Measurements from ENCODE around the gene PPP1R14C.
"Not testable (repeated sequence)": the region's sequence is repeated elsewhere in the genome, so short reads cannot be mapped to it uniquely, and the experiment has no call there.

The PPP1R14C gene

GRCh38 chr6:150142670-150143515, at the start of gene PPP1R14C:
Gene PPP1R14C (plus strand): TSS chr6:150143044. CDS start chr6:150143193, 149 bp downstream.
- no peak for DNase-seq

GRCh38 chr6:150093397-150093796, 49.4 kb upstream of the PPP1R14C start:
- DNase-seq: no peak

DNA sequence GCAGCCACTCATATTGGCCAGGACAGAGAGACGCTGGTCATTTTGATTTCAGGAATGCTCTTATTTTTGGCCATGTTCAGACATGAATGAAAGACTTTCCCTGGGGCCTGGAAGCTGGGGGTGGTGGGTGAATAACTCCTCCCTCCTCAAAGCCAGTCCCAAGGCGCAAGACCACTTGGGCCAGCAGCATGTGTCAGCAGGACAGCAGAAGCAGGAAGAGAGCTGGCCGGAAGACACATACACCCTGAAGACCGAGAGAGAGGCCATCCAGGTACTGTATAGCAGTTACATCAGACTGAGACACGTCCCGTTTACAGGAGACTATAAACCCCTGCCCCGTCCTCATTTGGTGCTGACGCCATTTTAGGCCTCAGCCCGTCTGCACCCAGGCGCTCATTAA, 44.7 kb upstream of the PPP1R14C start:
- DNase-seq: no peak

DNA sequence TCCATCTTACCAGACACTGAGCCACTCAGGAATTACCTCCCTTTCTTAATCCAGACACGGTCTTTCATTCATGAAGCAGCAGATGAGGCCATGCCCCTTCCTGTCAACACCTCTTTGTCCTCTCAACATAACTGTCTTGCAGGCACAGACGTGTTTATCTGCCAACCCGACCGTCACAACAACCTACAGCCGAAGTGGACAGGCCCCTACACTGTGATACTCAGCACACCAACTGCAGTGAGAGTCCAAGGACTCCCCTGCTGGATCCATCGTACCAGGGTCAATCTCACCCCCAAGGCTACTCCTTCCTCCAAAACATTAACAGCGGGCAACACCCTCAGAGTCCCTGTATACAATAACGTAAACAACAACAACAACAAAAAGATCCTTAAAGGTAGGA, 43.3 kb upstream of the PPP1R14C start:
- no peak for DNase-seq

DNA sequence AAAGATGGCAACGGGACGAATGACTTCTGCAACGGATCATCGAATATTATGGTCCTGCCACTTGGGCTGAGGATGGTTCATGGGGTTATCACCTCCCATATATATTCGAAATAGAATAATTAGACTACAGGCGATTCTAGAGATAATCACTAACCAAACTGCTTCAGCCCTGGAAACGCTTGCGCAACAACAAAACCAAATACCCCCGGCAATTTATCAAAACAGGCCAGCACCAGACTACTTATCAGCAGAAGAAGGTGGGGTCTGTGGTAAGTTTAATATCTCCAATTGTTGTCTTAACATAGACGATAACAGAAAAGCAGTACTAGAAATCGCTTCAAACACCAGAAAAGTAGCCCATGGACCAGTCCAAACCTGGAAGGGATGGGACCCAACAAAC, 42.9 kb upstream of the PPP1R14C start:
- no peak for DNase-seq

DNA sequence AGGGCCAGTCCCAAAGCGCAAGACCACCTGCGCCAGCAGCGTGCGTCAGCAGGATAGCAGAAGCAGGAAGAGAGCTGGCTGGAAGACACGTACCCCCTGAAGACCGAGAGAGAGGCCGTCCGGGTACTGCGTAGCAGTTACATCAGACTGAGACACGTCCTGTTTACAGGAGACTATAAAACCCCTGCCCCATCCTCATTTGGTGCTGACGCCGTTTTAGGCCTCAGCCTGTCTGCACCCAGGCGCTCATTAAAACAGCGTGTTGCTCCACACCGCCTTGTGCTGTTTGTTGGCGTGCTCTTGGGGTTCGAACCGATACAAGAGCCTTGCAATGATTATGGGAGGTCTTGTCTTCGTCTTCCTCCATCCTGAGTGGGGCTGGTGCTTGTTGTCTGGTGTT, 42.1 kb upstream of the PPP1R14C start:
- no peak for DNase-seq

GRCh38 chr6:150102750-150103270, 40.0 kb upstream of the PPP1R14C start:
- DNase-seq: no peak

DNA sequence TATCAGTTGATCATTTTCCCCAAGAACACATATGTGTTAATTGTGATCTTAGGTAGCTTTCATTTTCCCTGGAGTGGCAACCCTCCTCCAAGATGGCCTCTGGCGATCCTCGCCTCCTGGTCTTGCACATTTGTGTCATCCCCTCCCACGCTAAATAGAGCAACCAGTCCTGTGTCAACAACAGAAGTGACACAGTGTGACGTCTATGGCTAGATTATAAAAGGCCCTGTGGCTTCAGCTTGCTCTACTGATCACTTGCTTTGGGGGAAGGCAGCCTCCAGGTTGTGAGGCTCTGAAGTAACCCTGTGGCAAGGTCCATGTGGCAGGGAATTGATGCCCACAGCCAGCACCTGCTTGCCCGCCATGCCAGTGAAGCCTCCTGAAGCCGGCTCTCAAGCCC, 30.6 kb upstream of the PPP1R14C start:
- DNase-seq: no peak

DNA sequence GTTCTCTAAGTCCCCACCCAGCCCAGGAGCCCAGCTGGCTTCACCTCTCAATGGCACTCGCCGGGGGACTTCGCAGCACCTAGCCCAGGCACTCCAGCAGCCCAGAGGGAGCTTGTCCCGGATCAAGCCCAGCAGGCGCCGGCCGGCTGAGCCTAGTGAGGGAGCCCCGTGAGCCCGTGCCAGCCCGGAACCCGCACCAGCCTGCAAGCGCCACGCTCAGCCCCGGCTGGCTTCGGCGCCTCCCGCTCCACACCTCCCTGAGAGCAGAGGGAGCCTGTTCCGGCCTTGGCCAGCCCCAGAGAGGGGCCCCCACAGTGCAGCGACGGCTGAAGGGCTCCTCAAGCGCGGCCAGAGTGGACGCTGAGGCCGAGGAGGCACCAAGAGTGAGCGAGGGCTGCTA, 27.1 kb upstream of the PPP1R14C start:
- DNase-seq: no peak

GRCh38 chr6:150116200-150116800, 26.5 kb upstream of the PPP1R14C start:
- no peak for DNase-seq

GRCh38 chr6:150118203-150118602, 24.6 kb upstream of the PPP1R14C start:
- no peak for DNase-seq

DNA sequence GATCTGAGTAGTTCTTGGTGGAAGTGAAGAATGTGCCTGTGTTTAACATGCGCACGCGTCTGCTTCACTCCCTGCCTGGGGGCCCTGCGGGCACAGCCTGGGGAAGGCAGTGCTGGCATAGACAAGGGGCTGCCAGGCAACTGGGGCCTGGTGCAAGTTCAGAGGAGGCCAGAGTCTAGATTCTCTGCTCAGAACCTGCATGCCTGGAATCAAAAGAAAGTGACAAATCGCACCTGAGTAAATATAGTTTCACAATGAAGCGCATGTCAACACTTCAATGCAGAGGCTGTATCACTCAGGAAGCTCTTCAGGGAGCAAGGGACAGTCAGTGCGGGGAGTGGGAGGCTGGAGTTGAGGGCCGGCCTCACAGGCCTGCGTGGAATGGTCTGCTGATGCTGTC, 24.2 kb upstream of the PPP1R14C start:
- DNase-seq: no peak

DNA sequence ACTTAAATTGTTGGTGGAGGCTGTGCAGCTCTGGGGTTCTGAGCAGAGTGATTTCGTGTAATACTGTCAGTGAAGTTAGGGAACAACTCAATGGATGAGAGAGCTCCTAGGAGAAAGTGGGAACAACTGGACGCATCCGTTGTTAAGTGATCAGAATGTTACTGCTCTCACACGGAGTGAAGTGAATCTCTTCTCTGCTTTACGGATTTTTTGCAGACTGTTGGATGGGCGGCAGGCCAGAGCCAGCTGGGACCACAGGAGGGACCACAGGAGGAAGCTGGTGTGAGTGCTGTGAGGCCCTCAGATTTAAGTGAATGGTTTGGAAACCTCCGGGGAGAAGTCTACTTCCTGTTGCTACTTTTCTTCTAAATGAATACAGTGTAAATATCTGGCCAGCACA, 23.7 kb upstream of the PPP1R14C start:
- no peak for DNase-seq

DNA sequence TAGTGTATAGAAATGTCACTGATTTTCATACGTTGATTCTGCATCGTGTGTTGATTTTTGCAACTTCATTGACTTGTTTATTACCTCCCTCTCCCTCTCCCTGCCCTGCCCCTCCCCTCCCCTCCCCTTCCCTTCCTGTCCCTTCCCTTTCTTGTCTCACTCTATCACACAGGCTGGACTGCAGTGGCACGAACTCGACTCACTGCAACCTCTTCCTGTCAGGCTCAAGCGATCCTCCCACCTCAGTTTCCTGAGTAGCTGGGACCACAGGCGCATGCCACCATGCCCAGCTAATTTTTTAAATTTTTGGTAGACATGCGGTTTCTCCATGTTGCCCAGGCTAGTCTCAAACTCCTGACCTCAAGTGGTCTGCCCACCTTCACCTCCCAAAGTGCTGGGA, 19.2 kb upstream of the PPP1R14C start:
- no peak for DNase-seq

DNA sequence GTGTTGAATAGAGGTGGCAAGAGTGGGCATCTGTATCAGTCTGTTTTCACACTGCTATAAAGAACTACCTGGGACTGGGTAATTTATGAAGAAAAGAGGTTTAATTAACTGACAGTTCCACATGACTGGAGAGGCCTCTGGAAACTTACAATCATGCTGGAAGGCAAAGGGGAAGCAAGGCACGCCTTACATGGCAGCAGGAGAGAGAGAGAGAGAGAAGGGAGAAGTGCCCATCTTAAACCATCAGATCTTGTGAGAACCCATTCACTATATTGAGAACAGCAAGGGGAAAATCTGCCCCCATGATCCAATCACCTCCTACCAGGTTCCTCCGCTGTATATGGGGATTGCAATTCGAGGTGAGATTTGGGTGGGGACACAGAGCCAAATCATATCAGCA, 18.6 kb upstream of the PPP1R14C start:
- no peak for DNase-seq

DNA sequence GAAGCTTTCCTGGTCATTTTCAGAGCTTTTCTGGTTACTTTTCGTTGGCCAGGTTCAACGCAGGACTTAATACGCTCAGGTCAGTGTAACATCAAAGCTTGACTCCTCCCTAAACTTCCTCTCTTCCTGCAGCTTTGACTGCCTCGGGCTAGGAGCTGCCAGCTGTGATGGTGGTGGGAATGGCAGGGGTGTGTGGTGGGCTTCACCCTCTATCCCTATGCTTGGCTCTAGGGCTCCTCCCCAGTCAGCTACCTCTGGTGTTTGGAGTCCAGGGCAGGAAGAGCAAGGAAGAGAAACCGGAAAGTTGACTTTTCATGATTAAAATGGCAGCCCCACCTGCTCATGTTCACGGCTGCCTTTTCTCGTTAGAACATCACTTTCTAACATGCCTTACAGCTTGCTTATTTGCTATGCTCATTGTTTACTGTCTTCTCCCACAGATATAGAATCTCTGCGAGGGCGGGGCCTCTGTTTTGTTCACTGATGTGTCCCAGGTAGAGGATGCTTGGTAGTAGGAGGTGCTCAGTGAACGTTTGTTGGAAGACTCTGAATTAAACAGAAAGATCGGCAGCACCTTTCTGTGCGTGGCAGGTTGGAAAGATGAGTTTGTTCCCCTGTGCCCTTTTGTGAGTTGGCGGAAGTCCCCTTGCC, 16.1 kb upstream of the PPP1R14C start:
- DNase-seq: no peak

DNA sequence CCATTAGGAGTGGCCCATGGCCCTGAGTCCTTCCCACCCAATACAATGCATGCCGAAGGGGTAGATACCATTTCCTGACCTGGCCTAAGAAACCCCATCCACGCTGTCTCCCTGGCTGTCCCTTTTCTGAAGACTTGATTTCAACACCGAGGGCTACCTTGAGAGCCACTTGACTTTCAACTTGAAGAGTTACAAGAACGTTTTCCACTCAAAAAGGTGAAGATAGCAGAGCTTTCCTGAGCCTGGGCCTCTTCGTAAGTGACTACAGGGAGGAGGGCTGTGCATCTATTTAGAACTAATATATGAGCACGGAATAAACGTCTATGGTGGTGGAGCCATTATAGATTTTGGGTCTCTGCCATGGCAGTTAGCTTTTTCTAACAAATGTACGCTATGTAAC, 14.4 kb upstream of the PPP1R14C start:
- DNase-seq: no peak

DNA sequence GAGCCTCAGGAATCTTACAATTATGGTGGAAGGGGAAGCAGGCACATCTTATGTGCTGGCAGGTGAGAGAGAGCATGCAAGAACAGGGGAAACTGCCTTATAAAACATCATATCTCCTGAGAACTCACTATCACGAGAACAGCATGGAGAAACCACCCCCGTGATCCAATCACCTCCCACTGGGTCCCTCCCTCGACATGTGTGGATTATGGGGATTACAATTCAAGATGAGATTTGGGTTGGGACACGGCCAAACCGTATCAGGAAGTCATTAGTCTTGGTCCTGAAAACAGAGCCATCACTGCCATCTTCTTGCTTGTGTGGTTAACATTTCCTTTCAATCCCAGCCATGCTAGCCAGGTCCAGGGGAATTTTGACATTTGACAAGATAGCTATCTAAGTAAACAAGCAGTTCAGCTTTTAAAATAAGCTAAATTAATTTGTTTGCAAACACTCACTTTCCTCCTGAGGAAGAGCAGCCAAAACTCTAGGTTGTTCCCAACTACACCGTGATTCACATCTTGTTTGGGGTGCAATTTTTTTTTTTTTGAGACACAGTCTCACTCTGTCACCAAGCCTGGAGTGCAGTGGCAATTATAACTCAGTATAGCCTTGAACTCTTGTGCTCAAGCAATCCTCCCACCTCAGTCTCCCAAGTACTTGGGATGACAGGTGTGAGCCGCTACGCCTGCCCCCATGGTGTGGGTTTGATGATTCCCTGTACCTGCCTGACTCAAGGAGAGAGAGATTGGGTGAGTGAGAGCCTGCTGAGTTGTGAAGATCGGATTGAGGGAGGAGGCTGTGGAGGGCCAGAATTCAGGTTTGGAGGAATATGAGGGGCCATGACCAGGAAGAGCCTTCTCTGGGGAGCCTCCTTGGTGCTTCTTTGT, 13.0 kb upstream of the PPP1R14C start:
- no peak for DNase-seq

GRCh38 chr6:150133686-150134085, 9.2 kb upstream of the PPP1R14C start:
- no peak for DNase-seq

DNA sequence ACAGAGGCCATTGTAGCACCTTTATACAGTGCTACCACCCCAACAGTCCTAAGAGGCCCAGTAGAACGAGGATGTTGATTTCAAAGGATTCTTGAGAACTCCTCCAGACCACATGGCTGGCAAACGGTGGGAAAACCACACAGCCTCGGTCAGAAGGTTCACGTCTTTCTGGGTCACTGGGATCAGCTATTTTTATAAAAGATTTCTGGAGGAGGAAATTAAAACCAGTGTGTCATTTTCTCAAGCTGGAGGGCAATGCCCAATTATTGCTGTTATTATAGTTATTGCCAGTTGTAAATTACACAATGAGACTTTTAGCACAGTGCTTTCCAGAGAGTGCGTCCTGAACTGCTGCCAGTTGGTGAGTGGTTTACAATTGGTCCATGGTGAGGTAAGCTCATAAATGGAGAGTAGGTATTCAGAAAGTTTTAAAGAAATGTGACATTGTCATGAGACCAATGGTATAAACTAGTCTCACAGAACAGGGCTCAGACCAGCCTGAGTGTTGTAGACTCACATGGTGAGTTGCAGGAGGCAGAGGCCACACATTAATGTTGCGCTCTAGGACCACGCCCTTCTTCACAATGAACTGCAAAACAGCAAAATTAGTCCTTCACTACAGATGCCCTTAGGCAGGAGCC, 8.4 kb upstream of the PPP1R14C start:
- DNase-seq: no peak

GRCh38 chr6:150137711-150138110, 5.1 kb upstream of the PPP1R14C start:
- not testable (repeated sequence) for DNase-seq

GRCh38 chr6:150138638-150139037, 4.2 kb upstream of the PPP1R14C start:
- DNase-seq: no peak

Data from CD4-positive, alpha-beta T cell treated with Interleukin-4 for 4 hours (primary cell).